Measurements from ENCODE around the gene PARP16. TPM values are rescaled to one million over a fixed set of nuclear protein-coding genes. Genes with fewer than 3 reads are reported as not detected.
"Not testable (repeated sequence)": the region's sequence is repeated elsewhere in the genome, so short reads cannot be mapped to it uniquely, and the experiment has no call there.

The PARP16 gene
- total RNA-seq, 1 donor from 2014 or later: 2.1 TPM

- H3K27me3 ChIP-seq (ENCODE audit: control insufficient read depth, insufficient read depth, low read length): no peaks in the 10 kb centered on the region
- H3K4me3 ChIP-seq (ENCODE audit: low read depth, low read length): no peak overlapping the region
- FAIRE-seq (no peak), DNase-seq (ENCODE audit: low read depth) (no peak)
- H3K36me3 ChIP-seq (ENCODE audit: control insufficient read depth, insufficient read depth, low read length): no peaks in the 10 kb centered on the region
- no peak for TF ChIP-seq CTCF (IDR thresholded peaks at IDR 0.05; ENCODE audit: insufficient read depth, low read length, severe bottlenecking)
Observed at GRCh38 chr15:65278480-65278879, 8.2 kb downstream of the PARP16 start.

- H3K27me3 ChIP-seq (ENCODE audit: control insufficient read depth, insufficient read depth, low read length): no peaks in the 10 kb centered on the region
- H3K4me3 ChIP-seq (ENCODE audit: low read depth, low read length): no peak overlapping the region
- H3K36me3 ChIP-seq (ENCODE audit: control insufficient read depth, insufficient read depth, low read length): no peaks in the 10 kb centered on the region
- no peak for FAIRE-seq
- no peak for TF ChIP-seq CTCF (IDR thresholded peaks at IDR 0.05; ENCODE audit: insufficient read depth, low read length, severe bottlenecking)
- no peak for DNase-seq (ENCODE audit: low read depth)
Observed at GRCh38 chr15:65277015-65277414, 9.7 kb downstream of the PARP16 start.

- FAIRE-seq: no peak
- DNase-seq (ENCODE audit: low read depth): peak; percentile 49
- H3K4me3 ChIP-seq (ENCODE audit: low read depth, low read length): no peak overlapping the region
Observed at GRCh38 chr15:65275728-65276126, 11.0 kb downstream of the PARP16 start.

GRCh38 chr15:65275104-65275727, 11.5 kb downstream of the PARP16 start:
- FAIRE-seq (no peak), DNase-seq (ENCODE audit: low read depth) (no peak)
- Histone ChIP-seq H3K36me3 (ENCODE audit: control insufficient read depth, insufficient read depth, low read length) (no peaks in the 10 kb centered on the region), H3K4me3 (ENCODE audit: low read depth, low read length) (no peak overlapping the region), H3K27me3 (ENCODE audit: control insufficient read depth, insufficient read depth, low read length) (no peaks in the 10 kb centered on the region)
- TF ChIP-seq CTCF (IDR thresholded peaks at IDR 0.05; ENCODE audit: insufficient read depth, low read length, severe bottlenecking): no peak

More at GRCh38 chr15:65275728-65276126, 11.0 kb downstream of the PARP16 start:
- no peaks in the 10 kb centered on the region for H3K36me3 ChIP-seq (ENCODE audit: control insufficient read depth, insufficient read depth, low read length)
- H3K27me3 ChIP-seq (ENCODE audit: control insufficient read depth, insufficient read depth, low read length): no peaks in the 10 kb centered on the region
- no peak for TF ChIP-seq CTCF (IDR thresholded peaks at IDR 0.05; ENCODE audit: insufficient read depth, low read length, severe bottlenecking)

GRCh38 chr15:65270811-65271545, 15.7 kb downstream of the PARP16 start:
- not testable (repeated sequence) for H3K27me3 ChIP-seq (ENCODE audit: control insufficient read depth, insufficient read depth, low read length); H3K4me3 ChIP-seq (ENCODE audit: low read depth, low read length); FAIRE-seq; H3K36me3 ChIP-seq (ENCODE audit: control insufficient read depth, insufficient read depth, low read length)
- peak; percentile 82 for TF ChIP-seq CTCF (IDR thresholded peaks at IDR 0.05; ENCODE audit: insufficient read depth, low read length, severe bottlenecking)
- DNase-seq (ENCODE audit: low read depth): peak; percentile 64
